MM.1S (cell line): Measurements from ENCODE around the gene EDARADD.

Experiments
- EZH2phosphoT487 ChIP-seq: fragments of 300-600 bp; sonication (generic); IDR thresholded peaks from 2 replicates; pipeline ENCODE4 v1.6.1; 2018; ENCODE audit warnings: antibody characterized with exemption, low read length
- TF ChIP-seq, protein P1 (sequence below): fragments of 300-600 bp; sonication (generic); IDR thresholded peaks from 2 replicates; pipeline ENCODE4 v1.5.1; 2016; ENCODE audit warnings: antibody characterized with exemption, low read length, mixed read lengths

DNA sequence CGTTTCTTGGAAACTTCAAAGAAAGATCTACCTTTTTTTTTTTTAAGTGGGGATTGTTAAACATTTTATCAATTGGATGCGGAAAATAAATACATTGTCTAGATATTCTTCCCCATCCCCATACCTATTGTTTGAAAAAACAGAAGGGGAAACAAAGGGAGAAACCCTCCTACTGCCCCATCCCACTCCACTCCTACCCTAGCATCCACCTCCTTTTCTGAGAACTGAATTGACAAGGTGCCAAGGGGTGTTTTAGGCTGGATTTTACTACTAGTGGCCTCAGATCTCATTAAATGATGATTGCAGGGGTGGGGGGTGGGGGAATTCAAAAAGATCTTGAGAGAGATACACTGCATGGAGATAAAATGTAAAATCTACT, 2.6 kb downstream of the EDARADD start:
- TF ChIP-seq, protein P1, sequence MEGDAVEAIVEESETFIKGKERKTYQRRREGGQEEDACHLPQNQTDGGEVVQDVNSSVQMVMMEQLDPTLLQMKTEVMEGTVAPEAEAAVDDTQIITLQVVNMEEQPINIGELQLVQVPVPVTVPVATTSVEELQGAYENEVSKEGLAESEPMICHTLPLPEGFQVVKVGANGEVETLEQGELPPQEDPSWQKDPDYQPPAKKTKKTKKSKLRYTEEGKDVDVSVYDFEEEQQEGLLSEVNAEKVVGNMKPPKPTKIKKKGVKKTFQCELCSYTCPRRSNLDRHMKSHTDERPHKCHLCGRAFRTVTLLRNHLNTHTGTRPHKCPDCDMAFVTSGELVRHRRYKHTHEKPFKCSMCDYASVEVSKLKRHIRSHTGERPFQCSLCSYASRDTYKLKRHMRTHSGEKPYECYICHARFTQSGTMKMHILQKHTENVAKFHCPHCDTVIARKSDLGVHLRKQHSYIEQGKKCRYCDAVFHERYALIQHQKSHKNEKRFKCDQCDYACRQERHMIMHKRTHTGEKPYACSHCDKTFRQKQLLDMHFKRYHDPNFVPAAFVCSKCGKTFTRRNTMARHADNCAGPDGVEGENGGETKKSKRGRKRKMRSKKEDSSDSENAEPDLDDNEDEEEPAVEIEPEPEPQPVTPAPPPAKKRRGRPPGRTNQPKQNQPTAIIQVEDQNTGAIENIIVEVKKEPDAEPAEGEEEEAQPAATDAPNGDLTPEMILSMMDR, result no peak
- TF ChIP-seq EZH2phosphoT487, result no peak
